H1 (cell line): Measurements from ENCODE around the gene MORC4. TPM values are rescaled to one million over a fixed set of nuclear protein-coding genes. Genes with fewer than 3 reads are reported as not detected.

Source experiments
- CTCF ChIA-PET: fragments of 300-600 bp; sonication (Branson Sonifier 250); formaldehyde crosslinking; loops from one replicate; lab custom pipeline; 2021; ENCODE audit not compliant: partially characterized antibody; lab: Charles Lee
- POLR2A ChIA-PET: fragments of 300-600 bp; sonication (Branson Sonifier 250); formaldehyde crosslinking; loops from one replicate; lab custom pipeline; 2021; ENCODE audit warnings: inconsistent platforms; ENCODE audit not compliant: partially characterized antibody; lab: Charles Lee
- DNase-seq, 2 experiments: peaks; one replicate each; pipeline versions ENCODE4 v3.0.0 to v3.0.0-alpha.2; 2010 to 2022; ENCODE audit warnings: low spot score in 2 of 2, low read depth in 1 of 2, mixed read lengths in 1 of 2
- FAIRE-seq: peaks from 2 replicates; lab custom pipeline; 2011; peaks lifted over from hg19 to GRCh38; lab: Jason Lieb, UNC
- H2AFZ ChIP-seq: 2 replicates; pipeline ENCODE4 v1.8.1; 2012; ENCODE audit warnings: low read length, inconsistent platforms
- H2AK5ac ChIP-seq: 2 replicates; pipeline ENCODE4 v1.6.1; 2013; ENCODE audit warnings: low read depth, low read length
- H2BK120ac ChIP-seq: replicated peaks from 2 replicates; pipeline ENCODE3; 2013; ENCODE audit warnings: low read depth, low read length, inconsistent platforms
- H2BK12ac ChIP-seq: 2 replicates; pipeline ENCODE4 v1.6.1; 2013; ENCODE audit warnings: low read depth, low read length
- H2BK15ac ChIP-seq: 2 replicates; pipeline ENCODE4 v1.6.1; 2013; ENCODE audit warnings: low read length
- H2BK20ac ChIP-seq: 2 replicates; pipeline ENCODE4 v1.6.1; 2013; ENCODE audit warnings: low read length
- H2BK5ac ChIP-seq: 2 replicates; pipeline ENCODE4 v1.6.1; 2013; ENCODE audit warnings: low read depth, low read length
- H3K14ac ChIP-seq: 2 replicates; pipeline ENCODE4 v1.6.1; 2013; ENCODE audit warnings: inconsistent platforms; ENCODE audit not compliant: insufficient read length
- H3K18ac ChIP-seq: 2 replicates; pipeline ENCODE4 v1.6.1; 2013; ENCODE audit warnings: low read length; ENCODE audit errors: extremely low read depth
- H3K23ac ChIP-seq: 2 replicates; pipeline ENCODE4 v1.6.1; 2013; ENCODE audit warnings: inconsistent platforms; ENCODE audit not compliant: insufficient read length
- H3K23me2 ChIP-seq: 2 replicates; pipeline ENCODE4 v1.6.1; 2013; ENCODE audit warnings: low read depth, low read length
- H3K27ac ChIP-seq: 2 replicates; pipeline ENCODE4 v1.6.1; 2011; ENCODE audit warnings: low read depth, low read length, inconsistent platforms
- H3K27me3 ChIP-seq, 4 experiments: replicated peaks in 1 of 4; 1 replicate in 1 of 4; 2 replicates in 3 of 4; pipeline versions ENCODE4 v1.6.1 to v1.8.1; 2011 to 2013; ENCODE audit warnings: low read length in 3 of 4, mild to moderate bottlenecking in 3 of 4, inconsistent platforms in 2 of 4, mixed read lengths in 2 of 4, moderate library complexity in 1 of 4; ENCODE audit not compliant: control insufficient read depth in 3 of 4, insufficient read depth in 3 of 4; ENCODE audit errors: extremely low read depth in 1 of 4
- H3K36me3 ChIP-seq, 4 experiments: 2 replicates each; pipeline versions ENCODE4 v1.6.1 to v1.8.1; 2011 to 2013; ENCODE audit warnings: mild to moderate bottlenecking in 4 of 4, low read length in 3 of 4, moderate library complexity in 2 of 4, control low read depth in 1 of 4, inconsistent platforms in 1 of 4; ENCODE audit not compliant: insufficient read depth in 4 of 4, control insufficient read depth in 2 of 4
- H3K4ac ChIP-seq: replicated peaks from 2 replicates; pipeline ENCODE3; 2013; ENCODE audit warnings: low read length, low read depth, mixed read lengths, inconsistent platforms; ENCODE audit not compliant: insufficient read length
- H3K4me1 ChIP-seq, 4 experiments: replicated peaks in 1 of 4; 1 replicate in 1 of 4; 2 replicates in 3 of 4; pipeline versions ENCODE4 v1.6.1 to v1.8.1; 2011 to 2013; ENCODE audit warnings: low read length in 3 of 4, inconsistent platforms in 2 of 4, mixed read lengths in 1 of 4; ENCODE audit not compliant: insufficient read depth in 4 of 4, control insufficient read depth in 3 of 4
- H3K4me2 ChIP-seq, 2 experiments: 2 replicates each; pipeline versions ENCODE4 v1.6.1 to v1.8.1; 2011 to 2013; ENCODE audit warnings: low read depth in 2 of 2, low read length in 2 of 2, control low read depth in 1 of 2, inconsistent platforms in 1 of 2, mild to moderate bottlenecking in 1 of 2; ENCODE audit not compliant: insufficient read depth in 1 of 2
- H3K4me3 ChIP-seq, 4 experiments: fragments of 200-600, 300-600 bp in 1 of 4; sonication (generic), shearing (Covaris generic), sonication (Bioruptor Twin) in 1 of 4; 2 replicates each; pipeline versions ENCODE4 v1.5.1 to v1.8.1; 2011 to 2016; ENCODE audit warnings: low read length in 4 of 4, low read depth in 3 of 4, control low read depth in 2 of 4, inconsistent platforms in 2 of 4, mild to moderate bottlenecking in 2 of 4, mixed read lengths in 1 of 4, moderate library complexity in 1 of 4; ENCODE audit not compliant: insufficient read depth in 2 of 4; ENCODE audit errors: extremely low read depth in 1 of 4
- H3K56ac ChIP-seq: replicated peaks from 2 replicates; pipeline ENCODE3; 2013; ENCODE audit warnings: low read depth, mild to moderate bottlenecking, mixed read lengths, low read length, inconsistent platforms; ENCODE audit not compliant: insufficient read length
- H3K79me1 ChIP-seq: 2 replicates; pipeline ENCODE4 v1.6.1; 2013; ENCODE audit warnings: low read depth, low read length, control low read depth
- H3K79me2 ChIP-seq, 2 experiments: 2 replicates each; pipeline versions ENCODE4 v1.6.1 to v1.8.1; 2012 to 2013; ENCODE audit warnings: low read length in 2 of 2, mild to moderate bottlenecking in 2 of 2, inconsistent platforms in 1 of 2; ENCODE audit not compliant: insufficient read depth in 2 of 2, control insufficient read depth in 1 of 2
- H3K9ac ChIP-seq, 4 experiments: replicated peaks in 1 of 4; 1 replicate in 1 of 4; 2 replicates in 3 of 4; pipeline versions ENCODE4 v1.6.1 to v1.8.1; 2011 to 2013; ENCODE audit warnings: low read depth in 3 of 4, low read length in 3 of 4, control low read depth in 2 of 4, mild to moderate bottlenecking in 2 of 4, moderate library complexity in 2 of 4, inconsistent platforms in 1 of 4; ENCODE audit errors: extremely low read depth in 1 of 4
- H3K9me3 ChIP-seq, 2 experiments: 2 replicates each; pipeline versions ENCODE4 v1.6.1 to v1.8.1; 2012 to 2013; ENCODE audit warnings: mild to moderate bottlenecking in 2 of 2, moderate library complexity in 2 of 2, control low read depth in 1 of 2, inconsistent platforms in 1 of 2, low read depth in 1 of 2, low read length in 1 of 2, mixed read lengths in 1 of 2; ENCODE audit not compliant: insufficient read depth in 2 of 2
- H4K20me1 ChIP-seq, 2 experiments: replicated peaks in 1 of 2; 2 replicates each; pipeline versions ENCODE3 to v1.8.1; 2011 to 2013; ENCODE audit warnings: inconsistent platforms in 2 of 2, low read length in 2 of 2, mild to moderate bottlenecking in 1 of 2; ENCODE audit not compliant: insufficient read depth in 2 of 2, control insufficient read depth in 1 of 2
- H4K5ac ChIP-seq: 2 replicates; pipeline ENCODE4 v1.6.1; 2013; ENCODE audit warnings: low read length, low read depth, mixed read lengths, inconsistent platforms; ENCODE audit not compliant: insufficient read length
- H4K8ac ChIP-seq: 2 replicates; pipeline ENCODE4 v1.8.0; 2013; ENCODE audit warnings: mild to moderate bottlenecking, moderate library complexity, low read length, inconsistent platforms; ENCODE audit not compliant: insufficient read depth; ENCODE audit errors: extremely low read depth
- H4K91ac ChIP-seq: replicated peaks from 2 replicates; pipeline ENCODE3; 2013; ENCODE audit warnings: low read length, mixed read lengths, inconsistent platforms; ENCODE audit not compliant: insufficient read length
- SUZ12 ChIP-seq: fragments of 200-600 bp; sonication (generic); IDR thresholded peaks from 2 replicates; pipeline ENCODE4 v1.6.1; 2012; ENCODE audit warnings: mild to moderate bottlenecking, inconsistent platforms, low read length, moderate library complexity, mixed read lengths
- WGBS, 2 experiments: shearing (Covaris generic) in 1 of 2; methylation state at CpG; one replicate each; pipeline versions ENCODE4 v1.1.6 to v1.1.7; 2013 to 2015; ENCODE audit warnings: low lambda C conversion rate in 2 of 2, mixed read lengths in 2 of 2, inconsistent platforms in 1 of 2, low coverage in 1 of 2, missing lambda C conversion rate in 1 of 2; ENCODE audit not compliant: insufficient replicate concordance in 2 of 2, insufficient coverage in 1 of 2, insufficient read length in 1 of 2; ENCODE audit errors: extremely low coverage in 1 of 2, missing lambda C conversion rate in 1 of 2; 5-methylcytosine and 5-hydroxymethylcytosine counted together
- polyA plus RNA-seq, 7 experiments: library from polyadenylated mRNA; depleted of rRNA in 3 of 7; stranded (reverse) in 5 of 7; unstranded in 2 of 7; fragments of >200 nt in 5 of 7; fragments of 200-250 nt in 2 of 7; gene quantifications; 1 replicate in 5 of 7; 2 replicates in 1 of 7; 4 replicates in 1 of 7; pipeline versions ENCODE4 v1.2.1 to v1.2.3, GENCODE V29; 2011 to 2013; ENCODE audit warnings: missing spikeins in 2 of 7, mixed read lengths in 2 of 7
- total RNA-seq: library from RNA; stranded (reverse); fragmentation: NEBNext Ultra II Directional; extraction: Animal tissue kit (Norgen Biotek cat#: 25700); gene quantifications from 2 replicates; pipeline ENCODE4 v1.2.1, GENCODE V29; 2021

MORC4 gene
- total and polyA plus RNA-seq, 2 of the 8 experiments (the other 6 are each of a cell fraction or from before 2014, with no cell fraction given): 1.4 to 2.5 TPM

- no peak overlapping the region for H3K18ac ChIP-seq
- H2BK12ac ChIP-seq: no peak overlapping the region
- H3K4me3 ChIP-seq: no peak overlapping the region
- H3K23ac ChIP-seq: no peak overlapping the region
- no peak overlapping the region for H2BK5ac ChIP-seq
- H3K36me3 ChIP-seq: no peaks in the 10 kb centered on the region
- no peak for TF ChIP-seq SUZ12
- no peak overlapping the region for H3K56ac ChIP-seq
- H3K4me2 ChIP-seq: no peak overlapping the region
- FAIRE-seq (no peak), DNase-seq (no peak)
- no peaks in the 10 kb centered on the region for H3K23me2 ChIP-seq
- no peak overlapping the region for H3K14ac ChIP-seq
- H3K27me3 ChIP-seq: no peaks in the 10 kb centered on the region
- H3K79me2 ChIP-seq: no peaks in the 10 kb centered on the region
- no peaks in the 10 kb centered on the region for H3K9me3 ChIP-seq
- H4K8ac ChIP-seq: no peak overlapping the region
- H4K5ac ChIP-seq: no peak overlapping the region
- no peaks in the 10 kb centered on the region; a peak in 1 of 7 replicates for H3K4me1 ChIP-seq
- H4K91ac ChIP-seq: no peak overlapping the region
- H2BK20ac ChIP-seq: no peak overlapping the region
- ChIA-PET CTCF (interaction anchor here (0.5 to 5.6 kb wide), 8 partner anchors 11 to 147 kb away, joined by 3 to 35 read pairs (median 3); no protein-coding TSS in a partner anchor), POLR2A (no interaction called here)
- H2BK120ac ChIP-seq: no peak overlapping the region
- no peaks in the 10 kb centered on the region for H4K20me1 ChIP-seq
- H2AFZ ChIP-seq: no peak overlapping the region
- H2AK5ac ChIP-seq: no peak overlapping the region
- no peak overlapping the region for H3K27ac ChIP-seq
- WGBS, 2 experiments: 81% methylated on average over 3 of the region's 5 CpGs; no CpG with 5 or more reads in 1 of the 2 experiments
- no peak overlapping the region for H3K4ac ChIP-seq
- H2BK15ac ChIP-seq: no peak overlapping the region
- H3K9ac ChIP-seq: no peak overlapping the region
- H3K79me1 ChIP-seq: no peaks in the 10 kb centered on the region
Measured at GRCh38 chrX:106903856-106904528, 96.0 kb downstream of the MORC4 start.
